T-helper 9 cell (primary cell): ENCODE measurements around the gene MAEA.

ENCODE experiments used
- DNase-seq: peaks from one replicate; pipeline ENCODE4 v3.0.0-alpha.2; 2020

MAEA gene

GRCh38 chr4:1382776-1383727 is 93.4 kb downstream of the MAEA start:
- no peak for DNase-seq

GRCh38 chr4:1383728-1384591 is 94.3 kb downstream of the MAEA start:
- DNase-seq, result no peak

GRCh38 chr4:1384675-1385372 is 95.1 kb downstream of the MAEA start:
- DNase-seq, result no peak

- no peak for DNase-seq
These were observed 96.0 kb downstream of the MAEA start for GRCh38 chr4:1385373-1386340.
